HepG2 (cell line): ENCODE measurements around the gene HK2. TPM values are rescaled to one million over a fixed set of nuclear protein-coding genes. Genes with fewer than 3 reads are reported as not detected.

Experiments used
- BHLHE40 ChIP-seq: IDR thresholded peaks from 2 replicates; pipeline ENCODE4 v1.6.1; 2011; ENCODE audit warnings: low read length, improper control_type of control experiment
- CBFB ChIP-seq: sonication (generic); formaldehyde crosslinking; IDR thresholded peaks from 2 replicates; pipeline ENCODE4 v1.4.0; 2020; ENCODE audit warnings: missing genetic modification reagents
- JUNB ChIP-seq: sonication (generic); formaldehyde crosslinking; IDR thresholded peaks from 2 replicates; pipeline ENCODE4 v1.8.0; 2022; ENCODE audit warnings: missing genetic modification reagents, mild to moderate bottlenecking, borderline replicate concordance
- MAFG ChIP-seq: sonication (generic); formaldehyde crosslinking; IDR thresholded peaks from 2 replicates; pipeline ENCODE4 v1.5.1; 2020; ENCODE audit warnings: mild to moderate bottlenecking, missing genetic modification reagents
- NCOA1 ChIP-seq: sonication (generic); formaldehyde crosslinking; IDR thresholded peaks from 2 replicates; pipeline ENCODE4 v1.9.0; 2021; ENCODE audit warnings: missing genetic modification reagents
- NFE2L1 ChIP-seq: sonication (generic); formaldehyde crosslinking; IDR thresholded peaks from 2 replicates; pipeline ENCODE4 v1.4.0; 2020; ENCODE audit warnings: missing genetic modification reagents, mild to moderate bottlenecking, borderline replicate concordance
- PHB2 ChIP-seq: fragments of 450-650 bp; IDR thresholded peaks from 2 replicates; pipeline ENCODE4 v1.6.1; 2018; ENCODE audit not compliant: partially characterized antibody
- SATB2 ChIP-seq: sonication (generic); formaldehyde crosslinking; IDR thresholded peaks from 2 replicates; pipeline ENCODE4 v1.5.0; 2020; ENCODE audit warnings: missing genetic modification reagents
- SMARCE1 ChIP-seq: fragments of 450-650 bp; IDR thresholded peaks from 2 replicates; pipeline ENCODE4 v1.6.1; 2017; ENCODE audit warnings: borderline replicate concordance
- SP140L ChIP-seq: sonication (generic); formaldehyde crosslinking; IDR thresholded peaks from 2 replicates; pipeline ENCODE4 v1.4.0; 2020; ENCODE audit warnings: missing genetic modification reagents, borderline replicate concordance
- SP4 ChIP-seq: sonication (generic); formaldehyde crosslinking; IDR thresholded peaks from 2 replicates; pipeline ENCODE4 v1.8.1; 2023; ENCODE audit warnings: mild to moderate bottlenecking, missing genetic modification reagents
- SSRP1 ChIP-seq: IDR thresholded peaks from 2 replicates; pipeline ENCODE4 v1.6.1; 2016; ENCODE audit warnings: control low read depth
- ZFP36L2 ChIP-seq: sonication (generic); formaldehyde crosslinking; IDR thresholded peaks from 2 replicates; pipeline ENCODE4 v1.4.0; 2020; ENCODE audit warnings: missing genetic modification reagents
- ZFX ChIP-seq: sonication (generic); formaldehyde crosslinking; IDR thresholded peaks from 2 replicates; pipeline ENCODE4 v1.4.0; 2020; ENCODE audit warnings: mild to moderate bottlenecking, low read depth, missing genetic modification reagents, moderate library complexity
- ZNF274 ChIP-seq: sonication (generic); formaldehyde crosslinking; IDR thresholded peaks from 2 replicates; pipeline ENCODE4 v1.5.1; 2020; ENCODE audit warnings: mild to moderate bottlenecking, missing genetic modification reagents
- ZNF432 ChIP-seq: sonication (generic); formaldehyde crosslinking; IDR thresholded peaks from 2 replicates; pipeline ENCODE4 v1.5.0; 2020; ENCODE audit warnings: missing genetic modification reagents, mild to moderate bottlenecking, borderline replicate concordance
- ZNF446 ChIP-seq: sonication (generic); formaldehyde crosslinking; IDR thresholded peaks from 2 replicates; pipeline ENCODE4 v1.5.0; 2020; ENCODE audit warnings: mild to moderate bottlenecking, missing genetic modification reagents
- ZNF607 ChIP-seq: sonication (generic); formaldehyde crosslinking; IDR thresholded peaks from 2 replicates; pipeline ENCODE4 v1.5.1; 2020; ENCODE audit warnings: missing genetic modification reagents, mild to moderate bottlenecking, borderline replicate concordance
- ZNF780A ChIP-seq: sonication (generic); formaldehyde crosslinking; IDR thresholded peaks from 2 replicates; pipeline ENCODE4 v1.8.0; 2022; ENCODE audit warnings: mild to moderate bottlenecking, missing genetic modification reagents, moderate library complexity
- ZNF878 ChIP-seq: sonication (generic); formaldehyde crosslinking; IDR thresholded peaks from 2 replicates; pipeline ENCODE4 v1.8.1; 2023; ENCODE audit warnings: mild to moderate bottlenecking, missing genetic modification reagents, moderate library complexity
- ZSCAN31 ChIP-seq: sonication (generic); formaldehyde crosslinking; IDR thresholded peaks from 2 replicates; pipeline ENCODE4 v1.5.0; 2020; ENCODE audit warnings: low read depth, mild to moderate bottlenecking, missing genetic modification reagents
- polyA plus RNA-seq, 8 experiments: library from polyadenylated mRNA; depleted of rRNA in 3 of 8; stranded (reverse) in 7 of 8; unstranded in 1 of 8; fragments of >200 nt; fragmentation: Illumina TruSeq in 4 of 8; extraction: Trizol in 4 of 8; gene quantifications; 2 replicates each; pipeline versions ENCODE4 v1.2.1 to v1.2.3, GENCODE V29; 2011 to 2016; ENCODE audit warnings: low read depth in 4 of 8, missing spikeins in 1 of 8, mixed read lengths in 1 of 8; ENCODE audit not compliant: insufficient read depth in 1 of 8
- total RNA-seq, 5 experiments: library from RNA; depleted of rRNA; stranded (reverse); fragments of >200 nt; fragmentation: Illumina TruSeq; extraction: Trizol; gene quantifications; 2 replicates each; pipeline ENCODE4 v1.2.3, GENCODE V29; 2016; ENCODE audit warnings: low read depth in 1 of 5
- TF ChIP-seq, protein P1 (sequence below): sonication (generic); formaldehyde crosslinking; IDR thresholded peaks from 2 replicates; pipeline ENCODE4 v1.4.0; 2020; ENCODE audit warnings: missing genetic modification reagents, low read depth, mild to moderate bottlenecking, borderline replicate concordance
- TF ChIP-seq, protein P2 (sequence below): sonication (generic); formaldehyde crosslinking; IDR thresholded peaks from 2 replicates; pipeline ENCODE4 v1.5.0; 2020; ENCODE audit warnings: mild to moderate bottlenecking, missing genetic modification reagents

HK2 gene
- total and polyA plus RNA-seq, 2 of the 13 experiments (the other 11 are each of a cell fraction or from before 2014, with no cell fraction given): 13.2 to 101 TPM

DNA sequence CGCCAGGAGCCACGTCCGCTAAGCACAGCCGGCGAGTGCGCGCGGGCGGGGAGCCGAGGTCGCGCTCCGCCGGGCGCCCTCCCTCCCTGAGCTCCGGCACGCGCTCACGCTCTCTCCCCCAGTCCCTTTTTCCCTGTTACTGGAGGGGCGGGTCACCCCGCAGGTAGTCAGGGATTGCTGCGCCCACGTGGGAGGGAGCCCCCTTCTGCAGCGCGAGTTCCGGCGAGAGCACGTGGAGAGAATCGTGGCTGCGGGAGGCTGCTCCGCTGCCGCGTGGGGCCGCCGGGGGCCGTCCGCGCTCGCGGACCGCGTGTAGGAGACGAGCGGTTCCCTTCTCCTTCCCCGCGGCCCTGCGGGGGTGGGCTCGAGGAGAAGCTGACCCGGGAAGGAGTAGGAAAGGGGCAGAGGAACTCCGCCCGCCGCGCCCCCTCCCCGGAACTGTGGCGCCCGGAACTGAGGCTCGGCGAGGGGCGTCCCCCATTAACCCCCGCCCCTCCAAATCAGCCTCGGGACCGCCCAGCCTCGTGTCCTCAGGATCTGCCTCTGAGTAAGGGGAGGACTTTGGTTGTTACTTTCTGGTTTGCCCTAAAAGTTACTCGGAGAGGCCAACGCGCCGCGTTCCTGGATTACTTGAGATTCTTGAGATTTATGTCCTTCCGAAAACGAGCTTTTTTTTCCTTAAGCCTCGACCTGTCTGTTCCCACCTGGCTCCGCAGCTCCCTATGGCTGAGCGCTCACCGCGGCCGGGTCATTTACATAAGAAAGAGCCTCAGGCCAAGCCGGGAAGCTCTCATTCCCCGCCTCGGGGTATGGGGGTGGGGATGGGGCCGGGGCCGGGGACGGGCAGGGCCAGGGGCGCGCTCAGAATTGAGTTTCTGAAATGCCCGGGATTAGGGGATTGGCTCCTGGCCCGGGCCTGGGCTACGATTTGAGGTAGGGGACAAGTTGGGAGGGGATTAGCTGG is 1.1 kb downstream of the HK2 start (continued):
- TF ChIP-seq PHB2 (no peak), ZNF432 (CRISPR knock-in tag) (no peak), NFE2L1 (CRISPR knock-in tag) (no peak), ZFX (CRISPR knock-in tag) (peak; percentile 57), SP4 (CRISPR knock-in tag) (peak; percentile 42; the same call in 1 of the 2 replicates), ZNF780A (CRISPR knock-in tag) (peak; percentile 66; the same call in 1 of the 2 replicates), ZFP36L2 (CRISPR knock-in tag) (no peak), SSRP1 (CRISPR knock-in tag) (no peak), SATB2 (CRISPR knock-in tag) (no peak), SP140L (CRISPR knock-in tag) (no peak; the same call in 1 of the 2 replicates), NCOA1 (CRISPR knock-in tag) (0 out of 2 replicates have a peak, but pooled peaks have one; percentile 34), ZNF274 (CRISPR knock-in tag) (peak; percentile 84), BHLHE40 (peak; percentile 20), MAFG (CRISPR knock-in tag) (0 out of 2 replicates have a peak, but pooled peaks have one; percentile 7), JUNB (CRISPR knock-in tag) (no peak), ZSCAN31 (peak; percentile 93; the same call in 1 of the 2 replicates), CBFB (peak; percentile 76), SMARCE1 (no peak), ZNF878 (CRISPR knock-in tag) (peak; percentile 82), ZNF446 (CRISPR knock-in tag) (0 out of 2 replicates have a peak, but pooled peaks have one; percentile 24), ZNF607 (peak; percentile 69; the same call in 1 of the 2 replicates)
- TF ChIP-seq, protein P1, sequence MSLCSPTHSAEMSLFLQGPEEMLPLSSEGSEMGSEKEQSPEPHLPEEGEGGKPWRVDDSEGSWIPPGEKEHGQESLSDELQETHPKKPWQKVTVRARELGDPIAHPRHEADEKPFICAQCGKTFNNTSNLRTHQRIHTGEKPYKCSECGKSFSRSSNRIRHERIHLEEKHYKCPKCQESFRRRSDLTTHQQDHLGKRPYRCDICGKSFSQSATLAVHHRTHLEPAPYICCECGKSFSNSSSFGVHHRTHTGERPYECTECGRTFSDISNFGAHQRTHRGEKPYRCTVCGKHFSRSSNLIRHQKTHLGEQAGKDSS (CRISPR knock-in tag): peak; percentile 38; the same call in 1 of the 2 replicates
- TF ChIP-seq, protein P2, sequence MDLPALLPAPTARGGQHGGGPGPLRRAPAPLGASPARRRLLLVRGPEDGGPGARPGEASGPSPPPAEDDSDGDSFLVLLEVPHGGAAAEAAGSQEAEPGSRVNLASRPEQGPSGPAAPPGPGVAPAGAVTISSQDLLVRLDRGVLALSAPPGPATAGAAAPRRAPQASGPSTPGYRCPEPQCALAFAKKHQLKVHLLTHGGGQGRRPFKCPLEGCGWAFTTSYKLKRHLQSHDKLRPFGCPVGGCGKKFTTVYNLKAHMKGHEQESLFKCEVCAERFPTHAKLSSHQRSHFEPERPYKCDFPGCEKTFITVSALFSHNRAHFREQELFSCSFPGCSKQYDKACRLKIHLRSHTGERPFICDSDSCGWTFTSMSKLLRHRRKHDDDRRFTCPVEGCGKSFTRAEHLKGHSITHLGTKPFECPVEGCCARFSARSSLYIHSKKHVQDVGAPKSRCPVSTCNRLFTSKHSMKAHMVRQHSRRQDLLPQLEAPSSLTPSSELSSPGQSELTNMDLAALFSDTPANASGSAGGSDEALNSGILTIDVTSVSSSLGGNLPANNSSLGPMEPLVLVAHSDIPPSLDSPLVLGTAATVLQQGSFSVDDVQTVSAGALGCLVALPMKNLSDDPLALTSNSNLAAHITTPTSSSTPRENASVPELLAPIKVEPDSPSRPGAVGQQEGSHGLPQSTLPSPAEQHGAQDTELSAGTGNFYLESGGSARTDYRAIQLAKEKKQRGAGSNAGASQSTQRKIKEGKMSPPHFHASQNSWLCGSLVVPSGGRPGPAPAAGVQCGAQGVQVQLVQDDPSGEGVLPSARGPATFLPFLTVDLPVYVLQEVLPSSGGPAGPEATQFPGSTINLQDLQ: 0 out of 2 replicates have a peak, but pooled peaks have one; percentile 77
